MM.1S (cell line): ENCODE data around the gene KNOP1.

Experiments used
- CTCF ChIP-seq: fragments of 300-600 bp; sonication (generic); IDR thresholded peaks from 2 replicates; pipeline ENCODE4 v1.5.1; 2016; ENCODE audit warnings: antibody characterized with exemption, low read length, mixed read lengths
- EZH2phosphoT487 ChIP-seq: fragments of 300-600 bp; sonication (generic); IDR thresholded peaks from 2 replicates; pipeline ENCODE4 v1.6.1; 2018; ENCODE audit warnings: antibody characterized with exemption, low read length

- TF ChIP-seq CTCF (no peak), EZH2phosphoT487 (no peak)
Measured at GRCh38 chr16:19744670-19745069, 26.6 kb upstream of the KNOP1 start.
